ENCODE measurements around the gene RBCK1.
"Not testable (repeated sequence)": the region's sequence is repeated elsewhere in the genome, so short reads cannot be mapped to it uniquely, and the experiment has no call there.

RBCK1 gene

DNA sequence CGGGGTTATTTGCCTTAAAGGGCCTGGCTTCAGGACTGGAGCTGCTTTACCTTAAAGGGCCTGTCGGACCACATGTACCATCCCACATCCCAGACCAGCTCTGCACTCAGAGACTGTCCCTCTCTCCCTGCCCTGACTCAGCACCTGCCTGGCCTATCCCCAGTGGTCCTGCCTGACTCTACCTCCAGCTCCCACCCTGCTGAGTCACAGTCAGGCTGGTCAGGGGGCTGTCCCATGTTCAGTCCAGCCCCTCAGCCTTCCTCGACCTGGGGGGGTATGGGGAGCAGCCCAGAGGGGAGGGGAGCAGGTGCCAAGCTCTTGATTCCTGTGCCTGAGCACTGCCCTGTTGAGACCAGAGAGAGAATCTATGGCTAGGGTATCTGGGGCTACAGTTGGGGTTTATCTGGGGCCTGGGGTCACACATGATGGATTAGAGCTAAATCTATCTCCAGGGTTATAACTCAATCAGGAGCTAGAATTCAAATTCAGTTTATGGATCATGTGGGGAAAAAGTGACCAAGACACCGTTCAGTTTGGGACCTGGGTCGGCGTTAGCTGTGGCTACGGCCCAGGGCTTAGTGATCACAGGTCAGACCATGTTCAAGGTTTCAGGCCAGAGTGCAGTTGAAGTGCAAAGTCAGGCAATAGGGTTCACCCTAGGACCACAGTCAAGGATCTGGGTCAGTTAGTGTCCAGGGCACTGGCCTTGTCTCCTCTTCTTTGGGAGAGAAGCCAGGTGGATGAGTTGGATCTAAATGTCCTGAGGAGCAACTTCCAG, 36.9 kb upstream of the RBCK1 start:
- POLR2A ChIA-PET = no interaction called here
- Histone ChIP-seq H3K27ac (ENCODE audit: insufficient read depth in 1 of 2, low read depth in 1 of 2, low read length in 2 of 2, poor library complexity in 1 of 2, severe bottlenecking in 2 of 2) (peak overlapping the region in 1 of 2 experiments; percentile 71), H3K4me1 (ENCODE audit: control extremely low read depth in 1 of 4, control insufficient read depth in 4 of 4, insufficient read depth in 4 of 4, low read length in 3 of 4) (peaks cover 0 to 31% (median 26%) of the 10 kb centered on the region in 4 experiments), H3K36me3 (ENCODE audit: control insufficient read depth in 4 of 4, insufficient read depth in 4 of 4, low read length in 3 of 4) (no peaks in the 10 kb centered on the region), H3K27me3 (replicated peaks in 2 of 5; ENCODE audit: control insufficient read depth in 4 of 5, insufficient read depth in 5 of 5, low read length in 4 of 5) (no peaks in the 10 kb centered on the region), H3K4me3 (ENCODE audit: control insufficient read depth in 1 of 7, extremely low read depth in 1 of 7, insufficient read depth in 4 of 7, low read depth in 2 of 7, low read length in 6 of 7) (no peak overlapping the region), H3K9me3 (ENCODE audit: control extremely low read depth in 1 of 5, control insufficient read depth in 4 of 5, insufficient read depth in 2 of 5, low read depth in 1 of 5, low read length in 4 of 5) (no peaks in the 10 kb centered on the region)
- CTCF ChIA-PET = interaction anchor here (0.7 to 4.3 kb wide), 8 partner anchors 9 to 106 kb away, joined by 3 to 22 read pairs (median 5); partner anchors contain the start of gene TRIB3
- WGBS (ENCODE audit: insufficient coverage) = 88% methylated on average over 5 of the region's 7 CpGs
- no peak for DNase-seq

DNA sequence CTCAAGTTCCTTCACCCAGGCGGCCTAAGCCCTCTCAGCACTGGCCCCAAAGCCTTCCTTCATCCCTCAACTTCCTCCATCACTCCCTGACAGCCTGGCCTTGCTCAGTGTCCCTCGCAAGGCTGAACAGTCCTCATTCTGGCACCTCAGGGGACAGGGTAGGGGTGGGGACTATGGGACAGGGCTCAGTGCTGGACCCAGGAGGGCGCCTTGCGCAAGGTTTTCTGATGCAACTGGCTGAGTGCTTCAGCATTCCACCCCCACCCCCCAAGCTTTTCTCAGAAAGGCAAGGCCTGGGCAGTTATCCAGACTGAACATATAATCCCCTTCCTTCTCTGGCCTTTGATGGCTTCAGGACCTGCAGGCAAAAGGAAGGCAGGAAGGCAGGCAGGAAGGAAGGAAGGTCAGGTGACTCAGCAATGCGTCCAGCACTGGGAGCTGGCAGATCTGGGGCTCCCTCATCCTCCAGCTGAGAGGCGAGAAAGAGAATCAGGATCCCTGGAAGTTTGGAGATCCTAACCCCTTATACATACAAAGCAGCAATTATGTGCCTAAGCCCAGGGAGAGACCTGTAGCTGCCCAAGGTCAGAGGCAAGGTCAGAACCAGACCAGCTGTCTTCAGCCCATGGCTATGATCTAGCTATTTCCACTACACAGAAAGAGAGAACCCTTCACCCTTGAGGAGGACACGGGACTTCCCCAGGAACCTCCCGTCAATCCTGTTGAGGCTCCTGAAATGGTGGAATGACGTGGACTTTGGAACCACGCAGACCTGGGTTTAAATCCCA, 36.1 kb upstream of the RBCK1 start:
- Histone ChIP-seq H3K4me1 (ENCODE audit: control extremely low read depth in 1 of 4, control insufficient read depth in 4 of 4, insufficient read depth in 4 of 4, low read length in 3 of 4) (peaks cover 0 to 31% (median 26%) of the 10 kb centered on the region in 4 experiments), H3K36me3 (ENCODE audit: control insufficient read depth in 4 of 4, insufficient read depth in 4 of 4, low read length in 3 of 4) (no peaks in the 10 kb centered on the region), H3K4me3 (ENCODE audit: control insufficient read depth in 1 of 7, extremely low read depth in 1 of 7, insufficient read depth in 4 of 7, low read depth in 2 of 7, low read length in 6 of 7) (peak overlapping the region in 1 of 7 experiments; percentile 37), H3K27ac (ENCODE audit: insufficient read depth in 1 of 2, low read depth in 1 of 2, low read length in 2 of 2, poor library complexity in 1 of 2, severe bottlenecking in 2 of 2) (peak overlapping the region in 1 of 2 experiments; percentile 72), H3K9me3 (ENCODE audit: control extremely low read depth in 1 of 5, control insufficient read depth in 4 of 5, insufficient read depth in 2 of 5, low read depth in 1 of 5, low read length in 4 of 5) (no peaks in the 10 kb centered on the region), H3K27me3 (replicated peaks in 2 of 5; ENCODE audit: control insufficient read depth in 4 of 5, insufficient read depth in 5 of 5, low read length in 4 of 5) (no peaks in the 10 kb centered on the region)
- ChIA-PET POLR2A (no interaction called here), CTCF (interaction anchor here (0.7 to 4.3 kb wide), 9 partner anchors 8 to 105 kb away, joined by 3 to 22 read pairs (median 3); partner anchors contain the start of gene TRIB3)
- WGBS (ENCODE audit: insufficient coverage) = 64% methylated on average over 10 of the region's 10 CpGs
- peak in 2 of 3 donors; percentile 51 to 52 for DNase-seq

DNA sequence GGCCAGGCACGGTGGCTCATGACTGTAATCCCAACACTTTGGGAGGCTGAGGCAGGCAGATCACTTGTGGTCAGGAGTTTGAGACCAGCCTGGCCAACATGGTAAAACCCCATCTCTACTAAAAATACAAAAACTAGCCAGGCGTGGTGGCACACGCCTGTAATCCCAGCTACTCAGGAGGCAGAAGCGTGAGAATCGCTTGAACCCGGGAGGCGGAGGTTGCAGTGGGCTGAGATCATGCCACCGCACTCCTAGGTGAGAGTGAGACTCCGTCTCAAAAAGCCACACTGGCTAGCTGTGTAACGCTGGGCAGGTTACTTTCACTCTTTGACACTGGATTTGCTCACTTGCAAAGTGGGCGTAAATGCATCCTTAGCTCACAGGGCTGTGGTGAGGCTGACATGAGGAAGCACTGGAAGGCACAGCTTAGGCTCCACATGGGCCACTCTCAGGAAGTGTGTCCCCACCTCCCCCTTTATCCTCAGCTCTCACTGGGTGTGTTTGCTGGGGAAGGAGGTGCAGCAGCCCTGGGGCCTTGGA, 35.5 kb upstream of the RBCK1 start:
- peak in 2 of 3 donors; percentile 64 to 66 for DNase-seq
- Histone ChIP-seq H3K27ac (ENCODE audit: insufficient read depth in 1 of 2, low read depth in 1 of 2, low read length in 2 of 2, poor library complexity in 1 of 2, severe bottlenecking in 2 of 2) (peak overlapping the region in 1 of 2 experiments; percentile 72), H3K4me1 (ENCODE audit: control extremely low read depth in 1 of 4, control insufficient read depth in 4 of 4, insufficient read depth in 4 of 4, low read length in 3 of 4) (peaks cover 0 to 31% (median 26%) of the 10 kb centered on the region in 4 experiments)
- H3K4me3 ChIP-seq (ENCODE audit: control insufficient read depth in 1 of 7, extremely low read depth in 1 of 7, insufficient read depth in 4 of 7, low read depth in 2 of 7, low read length in 6 of 7); H3K36me3 ChIP-seq (ENCODE audit: control insufficient read depth in 4 of 4, insufficient read depth in 4 of 4, low read length in 3 of 4); H3K9me3 ChIP-seq (ENCODE audit: control extremely low read depth in 1 of 5, control insufficient read depth in 4 of 5, insufficient read depth in 2 of 5, low read depth in 1 of 5, low read length in 4 of 5); POLR2A ChIA-PET; H3K27me3 ChIP-seq (replicated peaks in 2 of 5; ENCODE audit: control insufficient read depth in 4 of 5, insufficient read depth in 5 of 5, low read length in 4 of 5): not testable (repeated sequence)
- CTCF ChIA-PET = interaction anchor here (0.8 to 4.3 kb wide), 8 partner anchors 10 to 288 kb away, joined by 3 to 22 read pairs (median 4); no protein-coding TSS in a partner anchor
- WGBS (ENCODE audit: insufficient coverage) = 83% methylated on average over 10 of the region's 11 CpGs

DNA sequence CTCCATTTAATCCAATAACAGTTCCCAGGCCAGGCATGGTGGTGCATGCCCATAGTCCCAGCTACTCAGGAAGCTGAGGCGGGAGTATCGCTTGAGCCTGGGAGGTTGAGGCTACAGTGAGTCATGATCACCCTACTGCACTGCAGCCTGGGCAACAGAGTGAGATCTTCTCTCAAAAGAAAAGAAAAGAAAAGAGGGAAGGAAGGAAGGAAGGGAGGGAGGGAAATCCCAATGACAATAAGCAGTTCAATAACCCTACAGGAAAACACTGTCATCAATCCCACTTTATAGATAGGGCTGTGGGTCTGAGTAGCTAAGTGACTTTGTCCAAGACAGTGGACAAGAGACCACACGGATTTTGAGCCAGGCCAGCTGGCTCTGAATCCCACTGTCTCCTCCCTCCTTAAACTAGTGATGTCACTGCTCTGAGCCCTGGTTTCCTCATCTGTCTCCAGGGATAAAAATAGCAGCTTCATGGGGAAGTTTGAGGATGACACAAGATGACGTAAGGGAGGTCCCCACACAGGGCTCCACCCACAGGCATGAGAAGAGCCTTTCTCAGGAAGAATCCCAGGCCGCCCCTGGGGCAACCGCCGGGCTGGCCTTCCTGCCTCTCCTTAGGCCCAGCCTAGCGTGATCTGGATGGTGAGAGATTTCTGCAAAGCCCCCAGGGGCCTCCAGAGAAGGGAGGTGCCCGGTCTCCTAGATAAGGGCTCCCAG, 34.8 kb upstream of the RBCK1 start:
- peaks cover 0 to 31% (median 26%) of the 10 kb centered on the region in 4 experiments for H3K4me1 ChIP-seq (ENCODE audit: control extremely low read depth in 1 of 4, control insufficient read depth in 4 of 4, insufficient read depth in 4 of 4, low read length in 3 of 4)
- no peaks in the 10 kb centered on the region for H3K36me3 ChIP-seq (ENCODE audit: control insufficient read depth in 4 of 4, insufficient read depth in 4 of 4, low read length in 3 of 4)
- H3K27ac ChIP-seq (ENCODE audit: insufficient read depth in 1 of 2, low read depth in 1 of 2, low read length in 2 of 2, poor library complexity in 1 of 2, severe bottlenecking in 2 of 2) = peak overlapping the region in 1 of 2 experiments; percentile 72
- H3K9me3 ChIP-seq (ENCODE audit: control extremely low read depth in 1 of 5, control insufficient read depth in 4 of 5, insufficient read depth in 2 of 5, low read depth in 1 of 5, low read length in 4 of 5) = no peaks in the 10 kb centered on the region
- POLR2A ChIA-PET = no interaction called here
- no peaks in the 10 kb centered on the region for H3K27me3 ChIP-seq (replicated peaks in 2 of 5; ENCODE audit: control insufficient read depth in 4 of 5, insufficient read depth in 5 of 5, low read length in 4 of 5)
- H3K4me3 ChIP-seq (ENCODE audit: control insufficient read depth in 1 of 7, extremely low read depth in 1 of 7, insufficient read depth in 4 of 7, low read depth in 2 of 7, low read length in 6 of 7) = no peak overlapping the region
- CTCF ChIA-PET = interaction anchor here (0.6 to 4.3 kb wide), 8 partner anchors 9 to 288 kb away, joined by 3 to 22 read pairs (median 4); no protein-coding TSS in a partner anchor
- WGBS (ENCODE audit: insufficient coverage) = 85% methylated on average over 8 of the region's 9 CpGs
- DNase-seq = peak in 2 of 3 donors; percentile 41 to 58

DNA sequence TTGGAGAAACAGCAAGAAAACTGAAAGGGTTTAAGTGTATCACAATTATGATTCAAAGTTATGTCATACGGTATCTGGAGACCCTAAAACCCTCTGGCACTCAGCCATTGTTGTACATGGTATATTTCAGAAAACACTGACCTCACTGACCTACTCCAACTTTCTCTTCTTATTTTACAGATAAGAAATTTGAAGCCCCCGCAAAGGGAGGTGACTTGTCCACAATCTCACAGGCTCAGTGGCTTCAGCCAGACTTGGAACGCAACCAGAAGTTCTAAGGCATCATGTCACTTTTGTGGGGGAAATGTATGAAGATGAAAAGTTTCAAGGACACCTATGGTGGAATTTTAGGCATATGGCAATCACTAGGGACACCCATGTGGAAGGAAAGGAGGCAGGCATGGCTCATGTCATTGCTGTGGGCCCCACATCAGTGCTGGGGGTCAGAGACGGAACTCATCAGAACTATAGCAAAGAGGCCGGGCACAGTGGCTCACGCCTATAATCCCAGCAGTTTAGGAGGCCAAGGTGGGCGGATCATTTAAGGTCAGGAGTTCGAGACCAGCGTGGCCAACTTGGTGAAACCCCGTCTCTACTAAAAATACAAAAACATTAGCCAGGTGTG, 32.7 kb upstream of the RBCK1 start:
- Histone ChIP-seq H3K27ac (ENCODE audit: insufficient read depth in 1 of 2, low read depth in 1 of 2, low read length in 2 of 2, poor library complexity in 1 of 2, severe bottlenecking in 2 of 2) (peak overlapping the region in 1 of 2 experiments; percentile 55), H3K4me1 (ENCODE audit: control extremely low read depth in 1 of 4, control insufficient read depth in 4 of 4, insufficient read depth in 4 of 4, low read length in 3 of 4) (peaks cover 0 to 38% (median 28%) of the 10 kb centered on the region in 4 experiments), H3K27me3 (replicated peaks in 2 of 5; ENCODE audit: control insufficient read depth in 4 of 5, insufficient read depth in 5 of 5, low read length in 4 of 5) (no peaks in the 10 kb centered on the region), H3K9me3 (ENCODE audit: control extremely low read depth in 1 of 5, control insufficient read depth in 4 of 5, insufficient read depth in 2 of 5, low read depth in 1 of 5, low read length in 4 of 5) (no peaks in the 10 kb centered on the region), H3K4me3 (ENCODE audit: control insufficient read depth in 1 of 7, extremely low read depth in 1 of 7, insufficient read depth in 4 of 7, low read depth in 2 of 7, low read length in 6 of 7) (no peak overlapping the region), H3K36me3 (ENCODE audit: control insufficient read depth in 4 of 4, insufficient read depth in 4 of 4, low read length in 3 of 4) (no peaks in the 10 kb centered on the region)
- ChIA-PET POLR2A (no interaction called here), CTCF (interaction anchor here (1.1 kb wide), 2 partner anchors 13 to 20 kb away, joined by 3 read pairs; no protein-coding TSS in a partner anchor)
- 96% methylated on average over 8 of the region's 10 CpGs for WGBS (ENCODE audit: insufficient coverage)
- no peak for DNase-seq

DNA sequence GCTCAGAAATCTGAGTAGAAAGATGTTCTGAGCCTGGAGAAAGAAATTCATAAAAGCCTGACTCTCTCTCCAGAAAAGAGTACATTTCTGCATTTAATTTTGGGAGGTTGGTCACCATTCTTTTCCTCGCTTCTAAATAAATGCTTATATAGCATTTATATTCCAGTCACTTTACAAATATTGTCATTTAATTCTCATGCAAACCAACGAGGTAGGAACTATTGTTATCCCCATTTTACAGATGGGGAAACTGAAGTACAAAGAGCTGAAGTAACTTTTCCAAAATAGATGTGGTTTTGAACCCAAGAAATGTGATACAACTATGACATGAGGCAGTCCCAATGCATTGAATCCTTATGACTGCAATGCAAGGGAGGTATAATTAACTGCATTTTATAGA, 32.0 kb upstream of the RBCK1 start:
- DNase-seq = no peak
- H3K4me1 ChIP-seq (ENCODE audit: control extremely low read depth in 1 of 4, control insufficient read depth in 4 of 4, insufficient read depth in 4 of 4, low read length in 3 of 4) = peaks cover 0 to 34% (median 25%) of the 10 kb centered on the region in 4 experiments
- H3K36me3 ChIP-seq (ENCODE audit: control insufficient read depth in 4 of 4, insufficient read depth in 4 of 4, low read length in 3 of 4) = no peaks in the 10 kb centered on the region
- POLR2A ChIA-PET = no interaction called here
- H3K27ac ChIP-seq (ENCODE audit: insufficient read depth in 1 of 2, low read depth in 1 of 2, low read length in 2 of 2, poor library complexity in 1 of 2, severe bottlenecking in 2 of 2) = no peak overlapping the region
- no peaks in the 10 kb centered on the region for H3K27me3 ChIP-seq (replicated peaks in 2 of 5; ENCODE audit: control insufficient read depth in 4 of 5, insufficient read depth in 5 of 5, low read length in 4 of 5)
- H3K9me3 ChIP-seq (ENCODE audit: control extremely low read depth in 1 of 5, control insufficient read depth in 4 of 5, insufficient read depth in 2 of 5, low read depth in 1 of 5, low read length in 4 of 5) = no peaks in the 10 kb centered on the region
- no CpG with 5 or more reads among the region's 2 CpGs for WGBS (ENCODE audit: insufficient coverage)
- no peak overlapping the region for H3K4me3 ChIP-seq (ENCODE audit: control insufficient read depth in 1 of 7, extremely low read depth in 1 of 7, insufficient read depth in 4 of 7, low read depth in 2 of 7, low read length in 6 of 7)
- CTCF ChIA-PET = interaction anchor here (1.1 kb wide), 1 partner anchor 14 kb away, joined by 3 read pairs; no protein-coding TSS in a partner anchor
